IMR-90 (cell line): ENCODE measurements around the gene BCAS3. TPM values are rescaled to one million over a fixed set of nuclear protein-coding genes. Genes with fewer than 3 reads are reported as not detected.

Experiments used
- ATAC-seq: fragments of 200-7000 bp; cut with Tn5 transposase; 2 replicates; pipeline ENCODE4 v1.9.1; 2020; ENCODE audit warnings: low read depth, mild to moderate bottlenecking, moderate library complexity
- BruUV-seq: library from RNA; stranded (reverse); fragments of 400-500 nt; replicated peaks from 2 replicates; lab custom pipeline; 2021; lab: Mats Ljungman, UMichigan
- CTCF ChIA-PET: fragments of 300-600 bp; formaldehyde crosslinking; extraction: SDS; loops from one replicate; lab custom pipeline; 2021; ENCODE audit warnings: antibody characterized with exemption; lab: Yijun Ruan, JAX
- POLR2A ChIA-PET: fragments of 300-600 bp; sonication (Branson Sonifier 250); formaldehyde crosslinking; loops from one replicate; lab custom pipeline; 2022; ENCODE audit warnings: antibody characterized with exemption; ENCODE audit not compliant: unreplicated experiment; lab: Charles Lee
- DNase-seq: peaks from one replicate; pipeline ENCODE4 v3.0.0; 2013
- H2AFZ ChIP-seq: replicated peaks from 2 replicates; pipeline ENCODE3; 2013; ENCODE audit warnings: low read length, mild to moderate bottlenecking; ENCODE audit not compliant: poor library complexity
- H2AK5ac ChIP-seq: 2 replicates; pipeline ENCODE4 v1.6.1; 2013; ENCODE audit warnings: low read depth, low read length, inconsistent platforms
- H2AK9ac ChIP-seq: replicated peaks from 2 replicates; pipeline ENCODE3; 2013; ENCODE audit warnings: mild to moderate bottlenecking, low read depth, low read length, moderate library complexity; ENCODE audit not compliant: poor library complexity
- H2BK120ac ChIP-seq: 2 replicates; pipeline ENCODE4 v1.6.1; 2013; ENCODE audit warnings: low read depth, low read length, inconsistent platforms
- H2BK15ac ChIP-seq: 3 replicates; pipeline ENCODE4 v1.6.1; 2013; ENCODE audit warnings: low read depth, low read length, inconsistent platforms
- H2BK20ac ChIP-seq: 2 replicates; pipeline ENCODE4 v1.6.1; 2013; ENCODE audit warnings: low read depth, mild to moderate bottlenecking, inconsistent platforms, low read length, moderate library complexity
- H2BK5ac ChIP-seq: 2 replicates; pipeline ENCODE4 v1.6.1; 2013; ENCODE audit warnings: mild to moderate bottlenecking, low read depth, low read length, inconsistent platforms; ENCODE audit not compliant: poor library complexity, severe bottlenecking
- H3K14ac ChIP-seq: replicated peaks from 2 replicates; pipeline ENCODE4 v1.6.1; 2013; ENCODE audit warnings: low read depth, low read length, inconsistent platforms
- H3K18ac ChIP-seq: 2 replicates; pipeline ENCODE4 v1.6.1; 2013; ENCODE audit warnings: low read depth, low read length, control low read depth
- H3K23ac ChIP-seq: 2 replicates; pipeline ENCODE4 v1.6.1; 2013; ENCODE audit warnings: low read depth, low read length, inconsistent platforms
- H3K27ac ChIP-seq: 2 replicates; pipeline ENCODE4 v1.5.1; 2013; ENCODE audit warnings: mild to moderate bottlenecking, control low read depth, low read length; ENCODE audit not compliant: insufficient read depth
- H3K27me3 ChIP-seq: 2 replicates; pipeline ENCODE4 v1.6.1; 2013; ENCODE audit warnings: low read length; ENCODE audit not compliant: control insufficient read depth, insufficient read depth
- H3K36me3 ChIP-seq: 2 replicates; pipeline ENCODE4 v1.6.1; 2013; ENCODE audit warnings: low read length, mixed read lengths; ENCODE audit not compliant: control insufficient read depth, insufficient read depth
- H3K4ac ChIP-seq: 2 replicates; pipeline ENCODE4 v1.6.1; 2013; ENCODE audit warnings: low read depth, low read length, inconsistent platforms
- H3K4me1 ChIP-seq: 2 replicates; pipeline ENCODE4 v1.6.1; 2013; ENCODE audit warnings: low read length, mixed read lengths; ENCODE audit not compliant: control insufficient read depth, insufficient read depth
- H3K4me2 ChIP-seq: 2 replicates; pipeline ENCODE4 v1.6.1; 2013; ENCODE audit warnings: low read depth, mild to moderate bottlenecking, control low read depth, low read length, moderate library complexity
- H3K4me3 ChIP-seq: 2 replicates; pipeline ENCODE4 v1.5.1; 2013; ENCODE audit warnings: low read depth, mild to moderate bottlenecking, control low read depth, low read length, moderate library complexity; ENCODE audit not compliant: insufficient read depth
- H3K56ac ChIP-seq: 2 replicates; pipeline ENCODE4 v1.6.1; 2013; ENCODE audit warnings: low read length, inconsistent platforms; ENCODE audit not compliant: insufficient read depth; ENCODE audit errors: extremely low read depth
- H3K79me1 ChIP-seq, 2 experiments: 2 replicates each; pipeline ENCODE4 v1.6.1; 2013; ENCODE audit warnings: low read length in 2 of 2, inconsistent platforms in 1 of 2, low read depth in 1 of 2
- H3K9ac ChIP-seq: 2 replicates; pipeline ENCODE4 v1.6.1; 2013; ENCODE audit warnings: low read depth, low read length, control low read depth
- H3K9me1 ChIP-seq: 2 replicates; pipeline ENCODE4 v1.6.1; 2013; ENCODE audit warnings: low read length, inconsistent platforms; ENCODE audit not compliant: insufficient read depth
- H3K9me3 ChIP-seq: 2 replicates; pipeline ENCODE4 v1.6.1; 2013; ENCODE audit warnings: low read length; ENCODE audit not compliant: control insufficient read depth, insufficient read depth
- H4K20me1 ChIP-seq: 2 replicates; pipeline ENCODE4 v1.6.1; 2013; ENCODE audit warnings: low read length, inconsistent platforms; ENCODE audit not compliant: insufficient read depth
- H4K5ac ChIP-seq: 2 replicates; pipeline ENCODE4 v1.6.1; 2013; ENCODE audit warnings: mild to moderate bottlenecking, low read depth, low read length, control low read depth
- H4K8ac ChIP-seq, 2 experiments: 2 replicates each; pipeline ENCODE4 v1.6.1; 2013; ENCODE audit warnings: low read depth in 2 of 2, low read length in 2 of 2, control low read depth in 1 of 2, inconsistent platforms in 1 of 2
- H4K91ac ChIP-seq: 2 replicates; pipeline ENCODE4 v1.6.1; 2013; ENCODE audit warnings: low read depth, low read length, inconsistent platforms; ENCODE audit not compliant: insufficient read depth
- CHD1 ChIP-seq: IDR thresholded peaks from 2 replicates; pipeline ENCODE4 v1.6.1; 2012; ENCODE audit warnings: low read depth, low read length, improper control_type of control experiment
- CTCF ChIP-seq: conservative IDR thresholded peaks from 2 replicates; pipeline ENCODE4 v1.5.1; 2012; ENCODE audit warnings: mild to moderate bottlenecking, low read depth, low read length, improper control_type of control experiment
- ELK1 ChIP-seq: fragments of 150-350 bp; IDR thresholded peaks from 2 replicates; pipeline ENCODE4 v1.6.1; 2016; ENCODE audit warnings: low read depth, mild to moderate bottlenecking, low read length, moderate library complexity, borderline replicate concordance
- FOS ChIP-seq: fragments of 150-350 bp; IDR thresholded peaks from 2 replicates; pipeline ENCODE4 v1.6.1; 2016; ENCODE audit warnings: low read depth, low read length
- MAFK ChIP-seq: IDR thresholded peaks from 2 replicates; pipeline ENCODE4 v1.6.1; 2012; ENCODE audit warnings: low read depth, low read length, improper control_type of control experiment
- MAZ ChIP-seq: IDR thresholded peaks from 2 replicates; pipeline ENCODE4 v1.6.1; 2012; ENCODE audit warnings: low read depth, mild to moderate bottlenecking, low read length, improper control_type of control experiment, moderate library complexity, borderline replicate concordance
- MXI1 ChIP-seq: IDR thresholded peaks from 2 replicates; pipeline ENCODE4 v1.6.1; 2012; ENCODE audit warnings: low read depth, mild to moderate bottlenecking, low read length, moderate library complexity, borderline replicate concordance
- NFE2L2 ChIP-seq: fragments of 150-350 bp; IDR thresholded peaks from 2 replicates; pipeline ENCODE4 v1.6.1; 2016; ENCODE audit warnings: low read depth, mild to moderate bottlenecking, low read length
- POLR2A ChIP-seq: IDR thresholded peaks from 2 replicates; pipeline ENCODE4 v1.6.1; 2012; ENCODE audit warnings: mild to moderate bottlenecking, low read depth, low read length
- RAD21 ChIP-seq: IDR thresholded peaks from 2 replicates; pipeline ENCODE4 v1.6.1; 2012; ENCODE audit warnings: low read length, improper control_type of control experiment
- RCOR1 ChIP-seq: IDR thresholded peaks from 2 replicates; pipeline ENCODE4 v1.6.1; 2012; ENCODE audit warnings: mild to moderate bottlenecking, low read length, improper control_type of control experiment; ENCODE audit not compliant: insufficient replicate concordance
- RFX5 ChIP-seq: IDR thresholded peaks from 2 replicates; pipeline ENCODE4 v1.8.0; 2012; ENCODE audit warnings: low read depth, mild to moderate bottlenecking, low read length, moderate library complexity
- SMC3 ChIP-seq: fragments of 150-350 bp; IDR thresholded peaks from 2 replicates; pipeline ENCODE4 v1.6.1; 2016; ENCODE audit warnings: low read depth, mild to moderate bottlenecking, antibody characterized with exemption, low read length, moderate library complexity
- USF2 ChIP-seq: fragments of 150-350 bp; IDR thresholded peaks from 2 replicates; pipeline ENCODE4 v1.6.1; 2017; ENCODE audit warnings: mild to moderate bottlenecking, antibody characterized with exemption, low read length, low read depth
- WGBS, 2 experiments: methylation state at CpG; one replicate each; pipeline versions ENCODE4 v1.1.5 to v1.1.7; 2013; ENCODE audit warnings: missing lambda C conversion rate in 2 of 2; ENCODE audit not compliant: insufficient read length in 1 of 2; ENCODE audit errors: extremely low coverage in 2 of 2; 5-methylcytosine and 5-hydroxymethylcytosine counted together
- dilution Hi-C: fragments of 300-500 bp; cut with HindIII; formaldehyde crosslinking; loops from one replicate; pipeline ENCODE4 v1.14.3; 2018; ENCODE audit warnings: low sequenced_read_pairs; ENCODE audit not compliant: unreplicated experiment
- in situ Hi-C: fragments of 300-500 bp; cut with MboI; formaldehyde crosslinking; loops from 3 replicates; pipeline ENCODE4 v1.14.3; 2019; ENCODE audit warnings: low sequenced_read_pairs, inconsistent platforms, mixed read lengths
- intact Hi-C: fragments of 100-400 bp; cut with micrococcal nuclease; formaldehyde crosslinking; loops from 2 replicates; pipeline ENCODE4 v1.10.0; 2022
- polyA plus RNA-seq, 3 experiments: library from polyadenylated mRNA; depleted of rRNA; stranded (reverse); fragments of >200 nt; gene quantifications; 2 replicates each; pipeline ENCODE4 v1.2.3, GENCODE V29; 2012; ENCODE audit warnings: low replicate concordance in 1 of 3
- total RNA-seq: library from RNA; depleted of rRNA; stranded (reverse); fragments of >200 nt; gene quantifications from 2 replicates; pipeline ENCODE4 v1.2.3, GENCODE V29; 2012

Gene BCAS3
- total and polyA plus RNA-seq, 2 of the 4 experiments (the other 2 are of a cell fraction) = 6.3 to 27.1 TPM

- DNase-seq (no peak), ATAC-seq (no peak)
- Histone ChIP-seq H3K79me1 (peaks cover 0 to 2% of the 10 kb centered on the region in 2 experiments; a peak in 1 of 4 replicates), H3K14ac (no peak overlapping the region), H3K36me3 (no peaks in the 10 kb centered on the region), H2AFZ (no peak overlapping the region), H2AK5ac (no peak overlapping the region), H3K18ac (no peak overlapping the region), H4K8ac (no peak overlapping the region; a peak in 1 of 4 replicates), H2AK9ac (no peak overlapping the region), H2BK5ac (no peak overlapping the region), H3K27me3 (no peaks in the 10 kb centered on the region), H3K4me3 (no peak overlapping the region), H3K23ac (no peak overlapping the region), H2BK20ac (no peak overlapping the region), H3K9ac (no peak overlapping the region), H2BK120ac (no peak overlapping the region; the same call in 1 of the 2 replicates), H3K4me2 (no peak overlapping the region), H4K5ac (no peak overlapping the region), H3K4ac (peak overlapping the region; percentile 19; the same call in 1 of the 2 replicates), H3K4me1 (peaks cover 7% of the 10 kb centered on the region), H3K27ac (no peak overlapping the region), H3K9me3 (peaks cover 4% of the 10 kb centered on the region; the same call in 1 of the 2 replicates), H4K91ac (no peak overlapping the region), H4K20me1 (no peaks in the 10 kb centered on the region), H2BK15ac (no peak overlapping the region), H3K9me1 (no peaks in the 10 kb centered on the region), H3K56ac (no peak overlapping the region)
- BruUV-seq = no TSS peak
- POLR2A ChIA-PET = no interaction called here
- intact Hi-C loops (no loop called here), in situ Hi-C loops (loop anchor here (5.0 kb wide), 1 partner anchor 36 kb away; no protein-coding TSS in a partner anchor), dilution Hi-C loops (no loop called here)
- no CpG with 5 or more reads among the region's 2 CpGs for WGBS, 2 experiments
- CTCF ChIA-PET = interaction anchor here (1.0 kb wide), 1 partner anchor 190 kb away, joined by 3 read pairs; no protein-coding TSS in a partner anchor
- TF ChIP-seq RFX5 (no peak), NFE2L2 (no peak), MAFK (no peak), MXI1 (no peak), SMC3 (no peak), RCOR1 (no peak), USF2 (no peak), CHD1 (no peak), RAD21 (no peak), MAZ (no peak), ELK1 (no peak), FOS (no peak), CTCF (no peak), POLR2A (no peak)
Observed at GRCh38 chr17:61160789-61161445, 483.3 kb downstream of the BCAS3 start.
